ENCODE results near the gene SLC6A12.

The SLC6A12 gene

DNA sequence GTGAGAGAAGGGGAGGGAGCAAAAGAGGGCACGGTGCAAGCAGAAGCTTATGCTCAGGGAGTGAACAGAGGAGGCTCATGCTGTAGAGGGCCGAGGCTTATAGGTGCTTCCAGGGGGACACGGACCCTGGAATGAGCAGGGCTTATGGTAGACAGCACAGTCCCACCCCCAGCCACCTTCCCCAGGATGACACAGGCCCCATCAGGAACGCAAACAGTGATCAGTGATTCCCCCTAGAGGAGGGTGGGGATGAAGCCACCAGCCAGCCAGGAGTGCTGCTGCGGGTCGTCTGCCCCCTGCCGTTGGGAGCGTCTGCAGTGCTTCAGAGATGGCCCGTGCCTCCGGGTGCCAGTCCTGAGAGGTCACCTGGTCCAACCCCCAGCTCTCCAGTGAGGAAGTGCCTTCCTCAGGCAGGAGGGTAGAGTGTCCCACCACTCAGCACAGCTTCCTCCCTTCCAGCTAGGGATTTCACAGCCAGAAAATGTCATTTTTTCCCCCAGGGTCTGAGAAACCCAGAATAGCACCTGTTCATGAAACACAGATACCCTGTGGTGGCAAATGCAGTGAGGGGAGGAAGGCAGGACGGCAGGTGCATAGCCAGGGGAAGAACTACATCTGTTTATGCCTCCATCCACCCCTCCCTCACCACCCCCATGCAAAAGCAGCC is 60.7 kb downstream of the SLC6A12 start (continued):
- 0 out of 2 replicates have a peak, but pooled peaks have one; percentile 14 for TF ChIP-seq PRDM10 (tag by site-specific recombination; IDR thresholded peaks at IDR 0.05)
- TF ChIP-seq SP2 (tag by site-specific recombination; IDR thresholded peaks at IDR 0.05): peak; percentile 17
- TF ChIP-seq ZNF239 (tag by site-specific recombination; IDR thresholded peaks at IDR 0.05): no peak

DNA sequence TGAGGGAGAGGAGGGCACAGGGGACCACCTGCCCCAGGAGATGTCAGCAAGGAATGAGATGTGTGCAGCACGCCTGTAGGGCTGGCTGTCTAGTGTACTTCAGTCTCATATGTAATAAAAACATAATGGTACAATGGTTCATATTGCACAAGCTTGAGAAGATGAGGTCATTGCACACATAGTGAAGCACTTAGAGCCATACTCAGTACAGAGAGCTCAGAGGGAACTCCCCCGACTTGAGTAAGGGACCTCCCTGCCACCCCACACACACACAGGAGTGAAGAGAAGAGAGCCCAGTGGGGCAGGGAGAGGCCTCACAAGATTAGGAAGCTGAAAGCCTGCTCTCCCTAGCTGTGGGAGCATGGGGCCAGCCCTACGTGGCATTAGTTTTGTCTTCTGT is 61.5 kb downstream of the SLC6A12 start:
- Histone ChIP-seq H3K27ac (ENCODE audit: extremely low read depth, low read depth, low read length) (no peak overlapping the region), H3K4me3 (ENCODE audit: low read depth, low read length) (no peak overlapping the region), H3K4me1 (ENCODE audit: control insufficient read depth, insufficient read depth, low read length) (no peaks in the 10 kb centered on the region), H3K9me3 (ENCODE audit: control insufficient read depth, insufficient read depth, low read depth, low read length) (no peaks in the 10 kb centered on the region), H3K36me3 (ENCODE audit: control insufficient read depth in 2 of 2, insufficient read depth in 1 of 2, low read length in 2 of 2) (no peaks in the 10 kb centered on the region)
- ChIA-PET POLR2A (no interaction called here), CTCF (interaction anchor here (0.6 to 2.8 kb wide), 18 partner anchors 10 to 73 kb away, joined by 3 to 20 read pairs (median 4); no protein-coding TSS in a partner anchor)
- TF ChIP-seq ZSCAN23 (tag by site-specific recombination; IDR thresholded peaks at IDR 0.05) (no peak), ZFP37 (tag by site-specific recombination; IDR thresholded peaks at IDR 0.05) (no peak), ZNF324 (tag by site-specific recombination; IDR thresholded peaks at IDR 0.05) (no peak), ZNF561 (tag by site-specific recombination; IDR thresholded peaks at IDR 0.05; ENCODE audit: borderline replicate concordance) (no peak), ZNF555 (tag by site-specific recombination; conservative IDR thresholded peaks at IDR 0.05) (no peak), KLF16 (tag by site-specific recombination; IDR thresholded peaks at IDR 0.05) (no peak), ZBTB21 (tag by site-specific recombination; IDR thresholded peaks at IDR 0.05) (peak; percentile 47; the same call in 1 of the 2 replicates), ZNF211 (tag by site-specific recombination; IDR thresholded peaks at IDR 0.05; ENCODE audit: low read depth) (no peak), ZNF776 (tag by site-specific recombination; IDR thresholded peaks at IDR 0.05; ENCODE audit: borderline replicate concordance) (no peak), ZNF121 (tag by site-specific recombination; IDR thresholded peaks at IDR 0.05) (no peak), ZNF18 (tag by site-specific recombination; IDR thresholded peaks at IDR 0.05) (no peak), GLIS2 (tag by site-specific recombination; IDR thresholded peaks at IDR 0.05) (peak; percentile 25), ZNF629 (tag by site-specific recombination; IDR thresholded peaks at IDR 0.05) (peak; percentile 70), ZNF48 (tag by site-specific recombination; IDR thresholded peaks at IDR 0.05) (no peak), ZBTB48 (tag by site-specific recombination; IDR thresholded peaks at IDR 0.05) (peak; percentile 64; the same call in 1 of the 2 replicates), ZBTB8A (tag by site-specific recombination; IDR thresholded peaks at IDR 0.05) (no peak), ZNF791 (tag by site-specific recombination; IDR thresholded peaks at IDR 0.05) (no peak), ZNF132 (tag by site-specific recombination; IDR thresholded peaks at IDR 0.05; ENCODE audit: borderline replicate concordance) (no peak), TRIM28 (IDR thresholded peaks at IDR 0.05; ENCODE audit: borderline replicate concordance, low read length) (no peak), ZIC2 (tag by site-specific recombination; IDR thresholded peaks at IDR 0.05) (no peak)
- TF ChIP-seq, protein P1, sequence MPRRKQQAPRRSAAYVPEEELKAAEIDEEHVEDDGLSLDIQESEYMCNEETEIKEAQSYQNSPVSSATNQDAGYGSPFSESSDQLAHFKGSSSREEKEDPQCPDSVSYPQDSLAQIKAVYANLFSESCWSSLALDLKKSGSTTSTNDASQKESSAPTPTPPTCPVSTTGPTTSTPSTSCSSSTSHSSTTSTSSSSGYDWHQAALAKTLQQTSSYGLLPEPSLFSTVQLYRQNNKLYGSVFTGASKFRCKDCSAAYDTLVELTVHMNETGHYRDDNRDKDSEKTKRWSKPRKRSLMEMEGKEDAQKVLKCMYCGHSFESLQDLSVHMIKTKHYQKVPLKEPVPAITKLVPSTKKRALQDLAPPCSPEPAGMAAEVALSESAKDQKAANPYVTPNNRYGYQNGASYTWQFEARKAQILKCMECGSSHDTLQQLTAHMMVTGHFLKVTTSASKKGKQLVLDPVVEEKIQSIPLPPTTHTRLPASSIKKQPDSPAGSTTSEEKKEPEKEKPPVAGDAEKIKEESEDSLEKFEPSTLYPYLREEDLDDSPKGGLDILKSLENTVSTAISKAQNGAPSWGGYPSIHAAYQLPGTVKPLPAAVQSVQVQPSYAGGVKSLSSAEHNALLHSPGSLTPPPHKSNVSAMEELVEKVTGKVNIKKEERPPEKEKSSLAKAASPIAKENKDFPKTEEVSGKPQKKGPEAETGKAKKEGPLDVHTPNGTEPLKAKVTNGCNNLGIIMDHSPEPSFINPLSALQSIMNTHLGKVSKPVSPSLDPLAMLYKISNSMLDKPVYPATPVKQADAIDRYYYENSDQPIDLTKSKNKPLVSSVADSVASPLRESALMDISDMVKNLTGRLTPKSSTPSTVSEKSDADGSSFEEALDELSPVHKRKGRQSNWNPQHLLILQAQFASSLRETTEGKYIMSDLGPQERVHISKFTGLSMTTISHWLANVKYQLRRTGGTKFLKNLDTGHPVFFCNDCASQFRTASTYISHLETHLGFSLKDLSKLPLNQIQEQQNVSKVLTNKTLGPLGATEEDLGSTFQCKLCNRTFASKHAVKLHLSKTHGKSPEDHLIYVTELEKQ (tag by site-specific recombination; IDR thresholded peaks at IDR 0.05; ENCODE audit: borderline replicate concordance): no peak
- TF ChIP-seq, protein P2, sequence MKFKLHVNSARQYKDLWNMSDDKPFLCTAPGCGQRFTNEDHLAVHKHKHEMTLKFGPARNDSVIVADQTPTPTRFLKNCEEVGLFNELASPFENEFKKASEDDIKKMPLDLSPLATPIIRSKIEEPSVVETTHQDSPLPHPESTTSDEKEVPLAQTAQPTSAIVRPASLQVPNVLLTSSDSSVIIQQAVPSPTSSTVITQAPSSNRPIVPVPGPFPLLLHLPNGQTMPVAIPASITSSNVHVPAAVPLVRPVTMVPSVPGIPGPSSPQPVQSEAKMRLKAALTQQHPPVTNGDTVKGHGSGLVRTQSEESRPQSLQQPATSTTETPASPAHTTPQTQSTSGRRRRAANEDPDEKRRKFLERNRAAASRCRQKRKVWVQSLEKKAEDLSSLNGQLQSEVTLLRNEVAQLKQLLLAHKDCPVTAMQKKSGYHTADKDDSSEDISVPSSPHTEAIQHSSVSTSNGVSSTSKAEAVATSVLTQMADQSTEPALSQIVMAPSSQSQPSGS (tag by site-specific recombination; IDR thresholded peaks at IDR 0.05; ENCODE audit: low read depth): peak; percentile 77
- TF ChIP-seq, protein P3, sequence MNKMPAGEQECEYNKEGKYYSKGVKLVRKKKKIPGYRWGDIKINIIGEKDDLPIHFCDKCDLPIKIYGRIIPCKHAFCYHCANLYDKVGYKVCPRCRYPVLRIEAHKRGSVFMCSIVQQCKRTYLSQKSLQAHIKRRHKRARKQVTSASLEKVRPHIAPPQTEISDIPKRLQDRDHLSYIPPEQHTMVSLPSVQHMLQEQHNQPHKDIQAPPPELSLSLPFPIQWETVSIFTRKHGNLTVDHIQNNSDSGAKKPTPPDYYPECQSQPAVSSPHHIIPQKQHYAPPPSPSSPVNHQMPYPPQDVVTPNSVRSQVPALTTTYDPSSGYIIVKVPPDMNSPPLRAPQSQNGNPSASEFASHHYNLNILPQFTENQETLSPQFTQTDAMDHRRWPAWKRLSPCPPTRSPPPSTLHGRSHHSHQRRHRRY (tag by site-specific recombination; IDR thresholded peaks at IDR 0.05): no peak
